Measurements from ENCODE around the gene LRP1-AS. TPM values are rescaled to one million over a fixed set of nuclear protein-coding genes. Genes with fewer than 3 reads are reported as not detected.

Gene LRP1-AS
- total RNA-seq, 1 experiment from 2014 or later: not detected

DNA sequence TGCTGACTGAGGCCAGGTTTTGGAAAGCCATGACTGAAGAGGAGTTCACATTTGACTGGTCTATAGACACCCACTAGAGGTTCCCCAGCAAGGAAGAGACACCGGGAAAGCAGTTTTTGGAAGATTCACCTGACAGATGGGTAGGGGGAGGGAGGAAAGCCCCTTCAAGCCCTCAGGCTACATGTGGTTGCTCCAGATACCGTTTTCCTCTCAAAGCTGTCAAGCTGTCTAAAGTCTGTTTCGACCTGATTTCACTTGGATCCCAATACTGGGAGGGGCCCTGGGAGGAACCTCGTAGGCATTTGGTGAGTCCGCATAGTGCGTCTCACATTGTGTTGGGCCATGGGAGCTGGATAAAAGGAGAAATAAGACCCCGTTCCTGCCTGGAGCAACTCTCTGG, 20.9 kb downstream of the LRP1-AS start (continued):
- TF ChIP-seq ZNF281 (CRISPR knock-in tag; IDR thresholded peaks at IDR 0.05): no peak
- TF ChIP-seq ATF1 (CRISPR knock-in tag; IDR thresholded peaks at IDR 0.05): no peak
- TF ChIP-seq ZNF423 (CRISPR knock-in tag; IDR thresholded peaks at IDR 0.05): no peak
- no peak for TF ChIP-seq EMX1 (CRISPR knock-in tag; IDR thresholded peaks at IDR 0.05)
- no peak for TF ChIP-seq NR2C2 (CRISPR knock-in tag; IDR thresholded peaks at IDR 0.05)
- no peak for TF ChIP-seq TEAD4 (CRISPR knock-in tag; IDR thresholded peaks at IDR 0.05)
- no peak for TF ChIP-seq GRHL2 (CRISPR knock-in tag; IDR thresholded peaks at IDR 0.05; ENCODE audit: insufficient replicate concordance, severe bottlenecking)
- TF ChIP-seq E2F1 (CRISPR knock-in tag; IDR thresholded peaks at IDR 0.05): no peak

DNA sequence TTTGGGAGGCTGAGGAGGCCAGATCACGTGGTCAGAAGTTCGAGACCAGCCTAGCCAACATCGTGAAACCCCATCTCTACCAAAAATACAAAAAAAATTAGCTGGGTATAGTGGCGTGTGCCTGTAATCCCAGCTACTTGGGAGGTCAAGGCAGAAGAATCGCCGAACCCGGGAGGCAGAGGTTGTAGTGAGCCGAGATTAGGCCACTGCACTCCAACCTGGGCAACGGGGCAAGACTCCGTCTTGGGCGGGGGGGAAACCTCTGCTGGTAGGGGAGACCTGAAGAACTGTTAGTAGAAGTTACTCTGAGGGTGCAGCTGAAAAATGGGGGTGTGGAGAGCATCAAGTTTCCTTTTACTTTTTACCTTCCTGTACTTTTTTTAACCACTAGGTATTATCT, 21.4 kb downstream of the LRP1-AS start:
- H3K9me3 Mint-ChIP-seq: peaks cover 18% of the 10 kb centered on the region
- H3K4me1 Mint-ChIP-seq: peaks cover 31% of the 10 kb centered on the region
- ChIA-PET POLR2A (no interaction called here), CTCF (interaction anchor here (1.3 to 5.9 kb wide), 6 partner anchors 14 to 88 kb away, joined by 4 to 112 read pairs (median 34); partner anchors contain the start of gene STAT6)
- TF ChIP-seq RORB (CRISPR knock-in tag; IDR thresholded peaks at IDR 0.05): no peak
- TF ChIP-seq SMAD4 (CRISPR knock-in tag; IDR thresholded peaks at IDR 0.05): no peak
- TF ChIP-seq ZNF671 (CRISPR knock-in tag; IDR thresholded peaks at IDR 0.05): no peak
- TF ChIP-seq NFYB (CRISPR knock-in tag; conservative IDR thresholded peaks at IDR 0.05; ENCODE audit: low read depth): no peak
- no peak for TF ChIP-seq HMGXB4 (CRISPR knock-in tag; IDR thresholded peaks at IDR 0.05)
- TF ChIP-seq ZNF416 (CRISPR knock-in tag; IDR thresholded peaks at IDR 0.05): no peak
- TF ChIP-seq ZNF317 (CRISPR knock-in tag; IDR thresholded peaks at IDR 0.05; ENCODE audit: borderline replicate concordance, low read depth): no peak
- no peak for TF ChIP-seq JUN (CRISPR knock-in tag; IDR thresholded peaks at IDR 0.05)
- TF ChIP-seq NR1H2 (CRISPR knock-in tag; IDR thresholded peaks at IDR 0.05): no peak
- TF ChIP-seq EMX1 (CRISPR knock-in tag; IDR thresholded peaks at IDR 0.05): no peak
- TF ChIP-seq, protein P1, sequence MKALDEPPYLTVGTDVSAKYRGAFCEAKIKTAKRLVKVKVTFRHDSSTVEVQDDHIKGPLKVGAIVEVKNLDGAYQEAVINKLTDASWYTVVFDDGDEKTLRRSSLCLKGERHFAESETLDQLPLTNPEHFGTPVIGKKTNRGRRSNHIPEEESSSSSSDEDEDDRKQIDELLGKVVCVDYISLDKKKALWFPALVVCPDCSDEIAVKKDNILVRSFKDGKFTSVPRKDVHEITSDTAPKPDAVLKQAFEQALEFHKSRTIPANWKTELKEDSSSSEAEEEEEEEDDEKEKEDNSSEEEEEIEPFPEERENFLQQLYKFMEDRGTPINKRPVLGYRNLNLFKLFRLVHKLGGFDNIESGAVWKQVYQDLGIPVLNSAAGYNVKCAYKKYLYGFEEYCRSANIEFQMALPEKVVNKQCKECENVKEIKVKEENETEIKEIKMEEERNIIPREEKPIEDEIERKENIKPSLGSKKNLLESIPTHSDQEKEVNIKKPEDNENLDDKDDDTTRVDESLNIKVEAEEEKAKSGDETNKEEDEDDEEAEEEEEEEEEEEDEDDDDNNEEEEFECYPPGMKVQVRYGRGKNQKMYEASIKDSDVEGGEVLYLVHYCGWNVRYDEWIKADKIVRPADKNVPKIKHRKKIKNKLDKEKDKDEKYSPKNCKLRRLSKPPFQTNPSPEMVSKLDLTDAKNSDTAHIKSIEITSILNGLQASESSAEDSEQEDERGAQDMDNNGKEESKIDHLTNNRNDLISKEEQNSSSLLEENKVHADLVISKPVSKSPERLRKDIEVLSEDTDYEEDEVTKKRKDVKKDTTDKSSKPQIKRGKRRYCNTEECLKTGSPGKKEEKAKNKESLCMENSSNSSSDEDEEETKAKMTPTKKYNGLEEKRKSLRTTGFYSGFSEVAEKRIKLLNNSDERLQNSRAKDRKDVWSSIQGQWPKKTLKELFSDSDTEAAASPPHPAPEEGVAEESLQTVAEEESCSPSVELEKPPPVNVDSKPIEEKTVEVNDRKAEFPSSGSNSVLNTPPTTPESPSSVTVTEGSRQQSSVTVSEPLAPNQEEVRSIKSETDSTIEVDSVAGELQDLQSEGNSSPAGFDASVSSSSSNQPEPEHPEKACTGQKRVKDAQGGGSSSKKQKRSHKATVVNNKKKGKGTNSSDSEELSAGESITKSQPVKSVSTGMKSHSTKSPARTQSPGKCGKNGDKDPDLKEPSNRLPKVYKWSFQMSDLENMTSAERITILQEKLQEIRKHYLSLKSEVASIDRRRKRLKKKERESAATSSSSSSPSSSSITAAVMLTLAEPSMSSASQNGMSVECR (CRISPR knock-in tag; IDR thresholded peaks at IDR 0.05; ENCODE audit: borderline replicate concordance): no peak
- no peak for ATAC-seq
- no peak overlapping the region for H3K4me3 Mint-ChIP-seq
- H3K36me3 Mint-ChIP-seq: peaks cover 2% of the 10 kb centered on the region; the same call in 1 of the 2 replicates
- H3K27ac Mint-ChIP-seq: no peak overlapping the region
- peaks cover 6% of the 10 kb centered on the region for H3K27me3 Mint-ChIP-seq (ENCODE audit: low read depth)
- no peak for DNase-seq (ENCODE audit: low spot score)

Data from WTC11 (cell line).